GM10248 (cell line): ENCODE data around the gene ZBTB7B.
"Not testable (repeated sequence)": the region's sequence is repeated elsewhere in the genome, so short reads cannot be mapped to it uniquely, and the experiment has no call there.

Experiments
- CTCF ChIA-PET: fragments of 300-600 bp; sonication (Branson Sonifier 250); formaldehyde crosslinking; extraction: SDS; loops from one replicate; lab custom pipeline; 2021; ENCODE audit warnings: antibody characterized with exemption; lab: Yijun Ruan, JAX
- POLR2A ChIA-PET: fragments of 350-650 bp; sonication (Branson Sonifier 250); formaldehyde crosslinking; extraction: SDS; loops from one replicate; lab custom pipeline; 2020; ENCODE audit warnings: antibody characterized with exemption; lab: Yijun Ruan, JAX
- DNase-seq: peaks from one replicate; pipeline ENCODE4 v3.0.0; 2012; ENCODE audit errors: extremely low spot score
- CTCF ChIP-seq: IDR thresholded peaks from 2 replicates; pipeline ENCODE4 v1.5.1; 2012; ENCODE audit warnings: mild to moderate bottlenecking, low read depth; ENCODE audit errors: extremely low read depth, missing control alignments, control extremely low read depth

The ZBTB7B gene

GRCh38 chr1:154990276-154990675, 12.3 kb upstream of the ZBTB7B start:
- TF ChIP-seq CTCF = no peak
- DNase-seq = no peak
- ChIA-PET CTCF (interaction anchor here (0.9 to 5.5 kb wide), 3 partner anchors 9 to 20 kb away, joined by 4 to 48 read pairs (median 4); partner anchors contain the start of gene SHC1), POLR2A (no interaction called here)

- POLR2A ChIA-PET = interaction anchor here (2.3 kb wide), 1 partner anchor 9 kb away, joined by 9 read pairs; the partner anchor contains the start of gene FLAD1
- no peak for TF ChIP-seq CTCF
- CTCF ChIA-PET = interaction anchor here (1.5 to 13.3 kb wide), 3 partner anchors 10 to 24 kb away, joined by 4 to 175 read pairs (median 13); partner anchors contain the start of gene FLAD1
- no peak for DNase-seq
These were observed 9.7 kb upstream of the ZBTB7B start for GRCh38 chr1:154992721-154993571.

- no peak for TF ChIP-seq CTCF
- DNase-seq = no peak
- CTCF ChIA-PET = interaction anchor here (0.8 to 13.3 kb wide), 8 partner anchors 11 to 493 kb away, joined by 3 to 175 read pairs (median 4); partner anchors contain the start of genes ADAM15, CKS1B and FLAD1
- POLR2A ChIA-PET = interaction anchor here (2.3 kb wide), 1 partner anchor 10 kb away, joined by 9 read pairs; the partner anchor contains the start of gene FLAD1
These were observed 8.9 kb upstream of the ZBTB7B start, which contains the start of gene LENEP for GRCh38 chr1:154993572-154994268. Gene LENEP, plus strand, starts transcription at chr1:154993586. Its CDS starts 22 bp downstream, at chr1:154993608.

GRCh38 chr1:154994269-154994587, 8.4 kb upstream of the ZBTB7B start:
- ChIA-PET CTCF (interaction anchor here (0.8 to 13.3 kb wide), 7 partner anchors 11 to 493 kb away, joined by 3 to 175 read pairs (median 4); partner anchors contain the start of genes ADAM15, CKS1B and FLAD1), POLR2A (interaction anchor here (2.3 kb wide), 1 partner anchor 11 kb away, joined by 9 read pairs; the partner anchor contains the start of gene FLAD1)
- TF ChIP-seq CTCF = no peak
- no peak for DNase-seq

- POLR2A ChIA-PET = interaction anchor here (0.6 kb wide), 1 partner anchor 223 kb away, joined by 3 read pairs; no protein-coding TSS in a partner anchor
- TF ChIP-seq CTCF = no peak
- CTCF ChIA-PET = interaction anchor here (0.8 to 13.3 kb wide), 6 partner anchors 11 to 494 kb away, joined by 3 to 175 read pairs (median 4); partner anchors contain the start of genes ADAM15, CKS1B and FLAD1
- DNase-seq = no peak
These were observed 8.0 kb upstream of the ZBTB7B start for GRCh38 chr1:154994591-154994990.

GRCh38 chr1:154995301-154995983, 7.2 kb upstream of the ZBTB7B start:
- not testable (repeated sequence) for DNase-seq
- POLR2A ChIA-PET = interaction anchor here (0.6 to 0.7 kb wide), 2 partner anchors 22 to 29 kb away, joined by 3 to 9 read pairs; no protein-coding TSS in a partner anchor
- CTCF ChIA-PET = interaction anchor here (0.7 to 13.3 kb wide), 8 partner anchors 7 to 326 kb away, joined by 3 to 175 read pairs (median 5); no protein-coding TSS in a partner anchor
